Measurements from ENCODE around the gene ATF3.

- TF ChIP-seq HNF4A (conservative IDR thresholded peaks at IDR 0.05) (no peak), CTCF (IDR thresholded peaks at IDR 0.05; ENCODE audit: low read depth, low read length, missing input control) (no peak), MAX (IDR thresholded peaks at IDR 0.05) (no peak), SP1 (IDR thresholded peaks at IDR 0.05) (no peak), RAD21 (IDR thresholded peaks at IDR 0.05) (no peak), ZBTB33 (IDR thresholded peaks at IDR 0.05) (no peak), FOXA1 (IDR thresholded peaks at IDR 0.05) (no peak), REST (IDR thresholded peaks at IDR 0.05) (no peak), EGR1 (IDR thresholded peaks at IDR 0.05; ENCODE audit: low read depth in 2 of 2) (no peak), TAF1 (conservative IDR thresholded peaks at IDR 0.05) (no peak), YY1 (IDR thresholded peaks at IDR 0.05) (no peak), GABPA (IDR thresholded peaks at IDR 0.05 in 1 of 2, conservative IDR thresholded peaks at IDR 0.05 in 1 of 2) (no peak), NR2F2 (IDR thresholded peaks at IDR 0.05) (no peak)
Measured at GRCh38 chr1:212634252-212634651, 25.7 kb downstream of the ATF3 start.
